Testis (tissue), 2 donors: ENCODE data around the gene BCL7B.
A peak's percentile ranks its signal among the peaks of the same experiment; 100 is the strongest.

Experiments used
- POLR2A ChIP-seq: fragments of 450-650 bp; IDR thresholded peaks from one replicate; pipeline ENCODE4 v1.6.1; 2017; ENCODE audit warnings: antibody characterized with exemption, mild to moderate bottlenecking, moderate library complexity
- TF ChIP-seq, protein P1 (sequence below), 3 experiments: fragments of 450-650 bp in 2 of 3; fragments of 200-600 bp in 1 of 3; sonication (generic) in 1 of 3; IDR thresholded peaks; one replicate each; pipeline ENCODE4 v1.5.1; 2016 to 2019; ENCODE audit warnings: antibody characterized with exemption in 3 of 3, mild to moderate bottlenecking in 2 of 3, moderate library complexity in 1 of 3

DNA sequence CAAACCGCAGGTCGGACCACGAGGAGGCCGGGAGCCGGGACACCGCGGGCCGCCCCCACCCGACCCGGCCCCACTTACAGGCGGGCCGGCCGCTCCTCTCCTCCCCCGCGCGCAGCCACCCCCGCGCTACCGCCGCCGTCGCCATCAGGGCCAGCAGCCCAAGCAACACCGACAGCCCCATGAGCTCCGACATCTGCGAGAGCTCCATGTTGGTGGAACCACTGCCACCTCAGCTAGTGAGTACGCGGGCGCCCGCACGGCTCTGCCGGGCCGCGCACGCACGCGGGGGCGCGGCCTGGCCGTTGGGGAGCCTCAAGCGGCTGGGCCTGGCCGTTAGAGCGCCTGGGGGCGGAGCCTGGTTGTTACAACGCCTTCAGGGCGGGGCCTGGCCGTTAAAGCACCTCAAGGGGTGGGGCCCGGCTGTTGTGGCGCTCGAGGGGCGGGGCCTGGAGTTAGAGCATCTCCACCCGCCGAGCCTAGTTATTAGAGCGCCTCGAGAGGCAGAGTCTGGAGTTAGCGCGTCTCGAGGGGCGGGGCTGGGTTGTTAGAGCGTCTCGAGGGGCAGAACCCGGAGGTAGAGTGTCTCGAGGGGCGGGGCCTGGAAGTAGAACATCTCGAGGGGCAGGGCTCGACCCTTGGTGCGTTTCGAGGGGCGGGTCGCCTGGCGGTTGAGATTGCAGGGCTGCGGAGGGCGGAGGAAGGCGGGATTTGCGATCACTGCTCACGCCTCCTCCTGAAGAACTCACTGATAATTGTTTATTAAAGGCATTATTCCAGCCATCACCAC lies 21.0 kb upstream of the BCL7B start, which contains the start of gene TBL2:
- TF ChIP-seq, protein P1, sequence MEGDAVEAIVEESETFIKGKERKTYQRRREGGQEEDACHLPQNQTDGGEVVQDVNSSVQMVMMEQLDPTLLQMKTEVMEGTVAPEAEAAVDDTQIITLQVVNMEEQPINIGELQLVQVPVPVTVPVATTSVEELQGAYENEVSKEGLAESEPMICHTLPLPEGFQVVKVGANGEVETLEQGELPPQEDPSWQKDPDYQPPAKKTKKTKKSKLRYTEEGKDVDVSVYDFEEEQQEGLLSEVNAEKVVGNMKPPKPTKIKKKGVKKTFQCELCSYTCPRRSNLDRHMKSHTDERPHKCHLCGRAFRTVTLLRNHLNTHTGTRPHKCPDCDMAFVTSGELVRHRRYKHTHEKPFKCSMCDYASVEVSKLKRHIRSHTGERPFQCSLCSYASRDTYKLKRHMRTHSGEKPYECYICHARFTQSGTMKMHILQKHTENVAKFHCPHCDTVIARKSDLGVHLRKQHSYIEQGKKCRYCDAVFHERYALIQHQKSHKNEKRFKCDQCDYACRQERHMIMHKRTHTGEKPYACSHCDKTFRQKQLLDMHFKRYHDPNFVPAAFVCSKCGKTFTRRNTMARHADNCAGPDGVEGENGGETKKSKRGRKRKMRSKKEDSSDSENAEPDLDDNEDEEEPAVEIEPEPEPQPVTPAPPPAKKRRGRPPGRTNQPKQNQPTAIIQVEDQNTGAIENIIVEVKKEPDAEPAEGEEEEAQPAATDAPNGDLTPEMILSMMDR (IDR thresholded peaks at IDR 0.05), result no peak
- TF ChIP-seq POLR2A, result peak; percentile 50
